Muscle of leg (tissue), 11 donors: Measurements from ENCODE around the gene GJD3. TPM values are rescaled to one million over a fixed set of nuclear protein-coding genes. Genes with fewer than 3 reads are reported as not detected.

Experiments
- DNase-seq: peaks from one replicate; pipeline ENCODE4 v3.0.0; 2013
- H3K27ac ChIP-seq: one replicate; pipeline ENCODE4 v1.5.1; 2013; ENCODE audit warnings: mild to moderate bottlenecking, low read length, control low read depth
- H3K27me3 ChIP-seq: one replicate; pipeline ENCODE4 v1.6.1; 2013; ENCODE audit warnings: low read length; ENCODE audit not compliant: control insufficient read depth, insufficient read depth
- H3K36me3 ChIP-seq: one replicate; pipeline ENCODE4 v1.6.1; 2013; ENCODE audit warnings: low read length; ENCODE audit not compliant: control insufficient read depth, insufficient read depth
- H3K4me1 ChIP-seq: one replicate; pipeline ENCODE4 v1.6.1; 2013; ENCODE audit warnings: low read length; ENCODE audit not compliant: control insufficient read depth, insufficient read depth
- H3K4me3 ChIP-seq: one replicate; pipeline ENCODE4 v1.5.1; 2013; ENCODE audit warnings: low read length, control low read depth
- H3K9me3 ChIP-seq: replicated peaks from 2 replicates; pipeline ENCODE4 v1.6.1; 2013; ENCODE audit warnings: low read depth, low read length; ENCODE audit not compliant: control insufficient read depth
- WGBS: methylation state at CpG from one replicate; pipeline ENCODE4 v1.1.5; 2013; ENCODE audit warnings: missing lambda C conversion rate; ENCODE audit not compliant: insufficient coverage; 5-methylcytosine and 5-hydroxymethylcytosine counted together
- polyA plus RNA-seq, 8 donors: library from polyadenylated mRNA; unstranded; fragments of 120-200 nt; gene quantifications; one replicate each; pipeline versions ENCODE4 v1.2.1 to v1.2.3, GENCODE V29; 2013; ENCODE audit warnings: inconsistent platforms in 1 of 8, low replicate concordance in 1 of 8; ENCODE audit not compliant: insufficient read length in 8 of 8, insufficient read depth in 1 of 8
- total RNA-seq: library from RNA; stranded (reverse); fragments of 120-200 nt; gene quantifications from one replicate; pipeline ENCODE4 v1.2.4, GENCODE V29; 2013

Gene GJD3
- total and polyA plus RNA-seq, 9 donors, result 0.17 to 0.87 (median 0.27) TPM; not detected in 1

DNA sequence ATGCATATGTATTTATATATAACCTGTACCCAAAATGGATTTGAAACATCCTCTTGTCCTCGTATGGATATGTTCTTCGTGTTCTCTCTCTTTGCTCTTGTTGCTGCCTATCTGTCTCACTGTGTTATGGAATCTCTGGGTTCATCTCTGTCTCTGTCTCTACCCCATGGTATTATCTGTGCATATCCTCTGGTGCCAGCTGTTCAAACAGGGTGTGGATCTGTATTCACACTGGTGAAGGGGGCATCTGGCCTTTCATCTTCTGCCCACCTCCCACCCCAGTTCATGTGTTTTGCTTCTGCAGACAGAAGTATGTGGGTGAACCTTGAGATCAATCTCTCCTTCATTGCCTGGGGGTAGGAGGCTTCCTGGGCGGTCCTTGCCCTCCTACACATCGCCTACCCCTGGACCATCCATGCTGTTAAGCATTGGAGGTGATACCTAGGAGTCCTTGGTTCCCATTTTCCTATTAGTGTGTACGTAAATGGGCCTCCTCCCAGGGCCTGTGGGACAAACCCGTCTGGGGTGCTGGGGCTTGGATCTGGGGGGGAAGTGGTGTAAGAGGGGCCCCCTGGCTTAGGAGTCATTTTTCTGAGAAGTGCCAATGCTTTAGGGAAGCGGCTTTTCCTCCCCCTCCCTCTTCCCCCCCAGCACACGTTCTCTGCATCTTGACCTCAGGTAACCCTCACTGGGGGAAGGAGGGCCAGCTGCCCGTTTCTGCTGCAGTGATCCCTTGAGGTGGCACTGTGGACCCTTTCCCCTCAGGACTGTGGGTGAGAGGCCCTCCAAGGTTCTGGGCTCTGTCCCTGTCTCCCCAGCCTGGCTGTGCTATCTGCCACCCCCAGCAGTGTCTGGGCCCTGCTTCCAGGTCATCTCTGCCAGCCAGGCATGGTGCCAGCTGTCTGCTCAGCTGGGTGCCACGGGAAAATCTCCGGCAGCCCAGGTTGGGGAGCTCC is 34.4 kb downstream of the GJD3 start:
- Histone ChIP-seq H3K27me3 (no peaks in the 10 kb centered on the region), H3K4me1 (peaks cover 92% of the 10 kb centered on the region), H3K4me3 (no peak overlapping the region), H3K9me3 (no peaks in the 10 kb centered on the region), H3K36me3 (peaks cover 41% of the 10 kb centered on the region), H3K27ac (peak overlapping the region; percentile 55)
- DNase-seq, result peak; percentile 53
- WGBS, result 16% methylated on average over 3 of the region's 11 CpGs

- H3K9me3 ChIP-seq, result no peaks in the 10 kb centered on the region
- DNase-seq, result no peak
- no peaks in the 10 kb centered on the region for H3K27me3 ChIP-seq
- H3K4me3 ChIP-seq, result no peak overlapping the region
- H3K4me1 ChIP-seq, result peaks cover 92% of the 10 kb centered on the region
- no CpG with 5 or more reads among the region's 2 CpGs for WGBS
- peaks cover 25% of the 10 kb centered on the region for H3K36me3 ChIP-seq
- peak overlapping the region; percentile 93 for H3K27ac ChIP-seq
These were observed 36.2 kb downstream of the GJD3 start for GRCh38 chr17:40328386-40328766.

DNA sequence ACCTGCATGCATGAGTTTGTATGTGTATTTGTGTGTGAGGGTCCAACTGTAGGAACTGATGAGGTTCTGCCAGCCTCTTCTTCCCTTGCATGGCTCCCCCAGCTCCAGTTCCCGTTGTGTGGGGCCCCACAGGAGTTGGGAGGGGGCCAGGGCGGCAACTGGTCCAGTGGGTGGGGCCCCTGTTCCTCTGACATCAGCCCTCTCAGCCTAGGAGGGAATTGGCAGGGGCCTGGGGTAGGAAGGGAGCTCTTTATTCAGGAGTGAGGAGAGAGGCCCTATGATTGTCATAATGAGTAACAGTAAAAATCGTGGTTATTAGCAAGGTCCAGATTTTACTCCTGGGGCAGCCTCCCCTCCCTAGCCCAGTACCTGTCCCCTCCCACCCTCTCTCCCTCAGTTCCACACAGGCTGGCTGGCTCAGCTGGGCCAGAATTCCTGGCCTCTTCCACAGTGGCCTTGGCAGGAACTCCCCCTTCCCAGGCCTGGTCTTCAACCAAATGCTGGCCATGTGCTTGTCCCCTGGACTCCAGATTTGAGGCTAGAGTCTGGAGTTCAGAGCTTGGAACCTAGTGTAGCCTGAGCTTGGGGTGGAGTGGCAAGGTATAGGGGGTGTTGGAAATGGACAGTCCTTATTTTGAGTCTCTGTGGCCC is 36.7 kb downstream of the GJD3 start:
- Histone ChIP-seq H3K9me3 (no peaks in the 10 kb centered on the region), H3K36me3 (peaks cover 20% of the 10 kb centered on the region), H3K27ac (peak overlapping the region; percentile 93), H3K4me1 (peaks cover 92% of the 10 kb centered on the region), H3K27me3 (no peaks in the 10 kb centered on the region), H3K4me3 (no peak overlapping the region)
- DNase-seq, result peak; percentile 79
- no CpG with 5 or more reads among the region's 3 CpGs for WGBS

DNA sequence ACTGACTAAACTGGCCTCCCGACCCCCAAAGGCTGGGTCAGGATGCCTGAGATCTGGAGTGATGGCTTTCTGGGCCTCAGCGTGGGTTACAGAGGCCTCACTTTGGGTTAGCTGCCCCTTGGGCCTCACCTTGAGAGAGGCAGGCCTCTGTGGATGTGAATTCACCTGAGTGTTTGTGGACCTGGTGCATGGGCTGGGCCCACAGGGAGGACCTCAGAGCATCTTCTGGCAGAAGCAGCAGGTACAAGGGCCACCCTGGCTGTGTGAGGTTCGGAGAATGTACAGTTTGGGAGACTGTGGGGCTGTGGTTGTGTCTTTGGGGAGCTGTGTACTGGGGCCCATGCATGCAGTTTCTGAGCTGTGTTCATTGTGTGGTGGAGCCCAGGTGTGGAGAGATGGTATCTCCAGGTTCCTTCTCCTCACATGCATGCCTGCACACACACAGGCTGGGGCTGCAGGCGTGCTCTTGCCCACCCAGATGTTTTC is 37.2 kb downstream of the GJD3 start:
- Histone ChIP-seq H3K36me3 (peaks cover 20% of the 10 kb centered on the region), H3K4me1 (peaks cover 92% of the 10 kb centered on the region), H3K27me3 (no peaks in the 10 kb centered on the region), H3K27ac (peak overlapping the region; percentile 93), H3K4me3 (no peak overlapping the region), H3K9me3 (no peaks in the 10 kb centered on the region)
- DNase-seq, result no peak
- 64% methylated on average over 2 of the region's 4 CpGs for WGBS

GRCh38 chr17:40326832-40327199 is 37.7 kb downstream of the GJD3 start:
- H3K4me1 ChIP-seq, result peaks cover 92% of the 10 kb centered on the region
- no peak for DNase-seq
- no peaks in the 10 kb centered on the region for H3K9me3 ChIP-seq
- no peaks in the 10 kb centered on the region for H3K27me3 ChIP-seq
- H3K36me3 ChIP-seq, result peaks cover 20% of the 10 kb centered on the region
- 57% methylated on average over 1 of the region's 1 CpG for WGBS
- H3K27ac ChIP-seq, result peak overlapping the region; percentile 93
- H3K4me3 ChIP-seq, result no peak overlapping the region

GRCh38 chr17:40326014-40326831 is 38.3 kb downstream of the GJD3 start:
- Histone ChIP-seq H3K36me3 (peaks cover 14% of the 10 kb centered on the region), H3K27ac (peak overlapping the region; percentile 93), H3K4me3 (no peak overlapping the region), H3K27me3 (no peaks in the 10 kb centered on the region), H3K4me1 (peaks cover 92% of the 10 kb centered on the region), H3K9me3 (no peaks in the 10 kb centered on the region)
- DNase-seq, result no peak
- 41% methylated on average over 9 of the region's 17 CpGs for WGBS

GRCh38 chr17:40325156-40326013 is 39.2 kb downstream of the GJD3 start:
- WGBS, result 64% methylated on average over 3 of the region's 13 CpGs
- Histone ChIP-seq H3K36me3 (peaks cover 5% of the 10 kb centered on the region), H3K27ac (peak overlapping the region; percentile 93), H3K27me3 (no peaks in the 10 kb centered on the region), H3K4me3 (no peak overlapping the region), H3K4me1 (peaks cover 92% of the 10 kb centered on the region), H3K9me3 (no peaks in the 10 kb centered on the region)
- no peak for DNase-seq

DNA sequence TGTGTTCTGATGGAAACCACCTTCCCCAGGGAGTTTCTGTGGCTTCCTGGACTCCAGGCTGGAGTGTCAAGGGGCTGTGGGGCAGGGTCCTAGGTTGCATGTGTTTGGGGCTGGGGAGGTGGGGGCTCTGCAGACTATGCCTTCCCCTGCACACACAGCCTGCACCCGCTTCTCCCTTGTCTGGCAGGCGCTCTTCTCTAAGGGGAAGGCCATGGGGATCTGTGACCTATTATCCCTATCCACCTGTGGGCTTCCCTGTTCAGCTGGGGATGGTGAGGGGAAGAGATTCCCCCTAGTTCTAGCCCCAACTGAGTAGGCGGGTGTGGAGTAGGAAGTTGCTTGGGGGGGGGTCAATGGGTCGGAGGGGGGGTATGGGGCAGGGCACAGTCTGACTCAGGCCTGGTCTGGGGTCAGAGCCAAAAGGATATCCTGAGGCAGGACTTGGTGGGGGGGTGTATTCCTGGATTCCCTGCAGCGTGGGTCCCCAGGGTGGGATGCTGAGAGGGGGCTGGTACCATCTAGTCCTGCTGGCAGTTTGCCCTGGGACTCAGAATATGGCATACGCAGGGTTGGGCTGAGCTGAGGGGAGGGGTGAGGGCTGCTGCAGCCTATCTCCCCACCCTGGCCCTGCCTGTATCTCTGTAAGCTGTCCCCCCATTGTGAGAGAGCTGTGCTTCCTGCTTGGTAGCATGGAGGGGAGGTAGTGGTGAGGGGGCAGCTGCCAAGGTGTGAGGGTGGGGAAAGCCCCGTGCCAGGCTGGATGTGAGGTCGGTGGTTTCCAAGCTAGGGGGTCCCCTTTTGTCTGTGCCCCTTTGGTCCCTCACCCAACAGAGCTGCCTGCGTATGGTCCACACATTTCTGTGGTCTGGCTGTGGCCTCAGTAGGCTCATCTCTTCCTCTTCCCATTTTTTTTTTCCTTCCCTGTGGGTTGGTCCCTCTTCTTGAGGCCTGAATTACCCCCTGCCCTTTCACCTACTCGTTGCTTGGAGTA is 40.9 kb downstream of the GJD3 start:
- Histone ChIP-seq H3K27ac (peak overlapping the region; percentile 89), H3K9me3 (no peaks in the 10 kb centered on the region), H3K4me1 (peaks cover 97% of the 10 kb centered on the region), H3K27me3 (no peaks in the 10 kb centered on the region), H3K36me3 (no peaks in the 10 kb centered on the region), H3K4me3 (no peak overlapping the region)
- 44% methylated on average over 4 of the region's 10 CpGs for WGBS
- DNase-seq, result peak; percentile 75
